Suppressor macrophage treated with lipopolysaccharide for 1 hour (primary cell): Measurements from ENCODE around the gene DGAT2.

Experiments used
- DNase-seq, 3 donors: peaks; one replicate each; pipeline ENCODE4 v3.0.0-alpha.2; 2020 to 2022

Gene DGAT2

GRCh38 chr11:75802021-75802912 is 33.7 kb downstream of the DGAT2 start:
- DNase-seq = no peak

- peak; percentile 80 to 88 (median 84) for DNase-seq
Observed at GRCh38 chr11:75802913-75803820, 34.6 kb downstream of the DGAT2 start.

GRCh38 chr11:75809111-75809510 is 40.5 kb downstream of the DGAT2 start:
- DNase-seq = no peak

GRCh38 chr11:75809991-75810390 is 41.4 kb downstream of the DGAT2 start:
- peak in 2 of 3 donors; percentile 38 to 40 for DNase-seq

GRCh38 chr11:75810637-75811390 is 42.2 kb downstream of the DGAT2 start:
- peak; percentile 62 to 73 (median 67) for DNase-seq

- no peak for DNase-seq
Observed at GRCh38 chr11:75811485-75811884, 42.9 kb downstream of the DGAT2 start.

- DNase-seq = peak in 1 of 3 donors; percentile 9
Observed at GRCh38 chr11:75812542-75813040, 44.0 kb downstream of the DGAT2 start.

GRCh38 chr11:75813124-75813523 is 44.5 kb downstream of the DGAT2 start:
- peak in 2 of 3 donors; percentile 40 to 45 for DNase-seq

GRCh38 chr11:75813622-75814039 is 45.1 kb downstream of the DGAT2 start:
- peak; percentile 33 to 63 (median 41) for DNase-seq

GRCh38 chr11:75814363-75814676 is 45.7 kb downstream of the DGAT2 start:
- DNase-seq = no peak

GRCh38 chr11:75814677-75815344 is 46.2 kb downstream of the DGAT2 start, which contains the start of gene UVRAG:
TSS of gene UVRAG (plus strand) at chr11:75815210. CDS start at chr11:75815408, 198 bp downstream.
- peak; percentile 98 to 99 (median 99) for DNase-seq

- DNase-seq = peak in 2 of 3 donors; percentile 26 to 50
Observed at GRCh38 chr11:75815345-75816168, 47.0 kb downstream of the DGAT2 start.

- peak in 2 of 3 donors; percentile 20 to 35 for DNase-seq
Observed at GRCh38 chr11:75816561-75817239, 48.1 kb downstream of the DGAT2 start.

- DNase-seq = peak in 2 of 3 donors; percentile 31 to 37
Observed at GRCh38 chr11:75820645-75821044, 52.1 kb downstream of the DGAT2 start.

GRCh38 chr11:75821202-75821601 is 52.6 kb downstream of the DGAT2 start:
- no peak for DNase-seq

GRCh38 chr11:75822541-75822940 is 54.0 kb downstream of the DGAT2 start:
- DNase-seq = peak in 1 of 3 donors; percentile 16

- no peak for DNase-seq
Observed at GRCh38 chr11:75823415-75823814, 54.8 kb downstream of the DGAT2 start.

- DNase-seq = no peak
Observed at GRCh38 chr11:75823946-75824345, 55.4 kb downstream of the DGAT2 start.

- DNase-seq = peak; percentile 90 to 97 (median 96)
Observed at GRCh38 chr11:75826461-75827230, 58.1 kb downstream of the DGAT2 start.
